GM12878 (cell line): ENCODE results near the gene ZC4H2. TPM values are rescaled to one million over a fixed set of nuclear protein-coding genes. Genes with fewer than 3 reads are reported as not detected.

ENCODE experiments used
- ATAC-seq: fragments of 200-7000 bp; cut with Tn5 transposase; 3 replicates; pipeline ENCODE4 v1.9.1; 2020; ENCODE audit warnings: mild to moderate bottlenecking, moderate library complexity
- Bru-seq: library from RNA; stranded (reverse); fragments of 400-500 nt; gene quantifications from one replicate; lab custom pipeline; 2021; lab: Mats Ljungman, UMichigan
- BruChase-seq, 2 experiments: library from RNA; stranded (reverse); fragments of 400-500 nt; gene quantifications; one replicate each; lab custom pipeline; 2021; lab: Mats Ljungman, UMichigan
- BruUV-seq: library from RNA; stranded (reverse); fragments of 400-500 nt; replicated peaks from 2 replicates; lab custom pipeline; 2021; lab: Mats Ljungman, UMichigan
- CTCF ChIA-PET: fragments of 300-600 bp; sonication (Branson Sonifier 250); formaldehyde crosslinking; extraction: SDS; loops from one replicate; lab custom pipeline; 2021; ENCODE audit warnings: inconsistent platforms; lab: Yijun Ruan, JAX
- POLR2A ChIA-PET: fragments of 350-600 bp; formaldehyde crosslinking; extraction: SDS; loops from one replicate; lab custom pipeline; 2021; ENCODE audit warnings: inconsistent platforms; lab: Charles Lee
- RAD21 ChIA-PET: fragments of 300-600 bp; sonication (Branson Sonifier 250); formaldehyde crosslinking; loops from one replicate; lab custom pipeline; 2023; ENCODE audit warnings: antibody characterized with exemption; ENCODE audit not compliant: unreplicated experiment; lab: Charles Lee
- SMC1A ChIA-PET: fragments of 300-600 bp; sonication (Branson Sonifier 250); formaldehyde crosslinking; loops from one replicate; lab custom pipeline; 2023; ENCODE audit not compliant: unreplicated experiment, uncharacterized antibody; lab: Charles Lee
- DNase-seq: peaks from one replicate; pipeline ENCODE4 v3.0.0-alpha.2; 2011; ENCODE audit warnings: low read depth, low spot score
- FAIRE-seq: peaks from 3 replicates; lab custom pipeline; 2011; peaks lifted over from hg19 to GRCh38; lab: Jason Lieb, UNC
- H2AFZ ChIP-seq: 2 replicates; pipeline ENCODE4 v1.6.0; 2011; ENCODE audit warnings: low read depth, low read length, control low read depth; ENCODE audit not compliant: control insufficient read depth
- H3K27ac ChIP-seq: 2 replicates; pipeline ENCODE4 v1.5.1; 2011; ENCODE audit warnings: control low read depth; ENCODE audit not compliant: control insufficient read depth, insufficient read depth
- H3K27me3 ChIP-seq, 2 experiments: replicated peaks in 1 of 2; 2 replicates each; pipeline versions ENCODE4 v1.6.0 to v1.6.1; 2011; ENCODE audit warnings: low read length in 1 of 2; ENCODE audit not compliant: control insufficient read depth in 2 of 2, insufficient read depth in 2 of 2
- H3K36me3 ChIP-seq, 2 experiments: 2 replicates each; pipeline ENCODE4 v1.5.1; 2011; ENCODE audit warnings: low read length in 1 of 2; ENCODE audit not compliant: control insufficient read depth in 2 of 2, insufficient read depth in 2 of 2
- H3K4me1 ChIP-seq: 2 replicates; pipeline ENCODE4 v1.6.1; 2011; ENCODE audit warnings: mild to moderate bottlenecking, low read length, moderate library complexity, mixed read lengths; ENCODE audit not compliant: control insufficient read depth, insufficient read depth
- H3K4me2 ChIP-seq: 2 replicates; pipeline ENCODE4 v1.6.0; 2011; ENCODE audit warnings: control low read depth; ENCODE audit not compliant: control insufficient read depth, insufficient read depth
- H3K4me3 ChIP-seq: fragments of 200-600 bp; sonication (generic); 2 replicates; pipeline ENCODE4 v1.5.1; 2016
- H3K79me2 ChIP-seq: 2 replicates; pipeline ENCODE4 v1.6.0; 2011; ENCODE audit warnings: low read length; ENCODE audit not compliant: control insufficient read depth, insufficient read depth
- H3K9ac ChIP-seq: 2 replicates; pipeline ENCODE4 v1.8.0; 2011; ENCODE audit warnings: low read length, control low read depth, mixed read lengths; ENCODE audit not compliant: control insufficient read depth, insufficient read depth
- H3K9me3 ChIP-seq: replicated peaks from 3 replicates; pipeline ENCODE4 v1.5.1; 2011; ENCODE audit warnings: mild to moderate bottlenecking, low read length; ENCODE audit not compliant: control insufficient read depth, insufficient read depth
- H4K20me1 ChIP-seq: 2 replicates; pipeline ENCODE4 v1.6.0; 2011; ENCODE audit not compliant: control insufficient read depth, insufficient read depth
- CHD1 ChIP-seq: IDR thresholded peaks from 2 replicates; pipeline ENCODE4 v1.6.1; 2012; ENCODE audit warnings: low read depth, low read length, improper control_type of control experiment
- EP300 ChIP-seq, 2 experiments: fragments of 150-350 bp in 1 of 2; IDR thresholded peaks; 2 replicates each; pipeline ENCODE4 v1.6.1; 2011 to 2012; ENCODE audit warnings: low read depth in 2 of 2, low read length in 2 of 2, borderline replicate concordance in 1 of 2, improper control_type of control experiment in 1 of 2, inconsistent platforms in 1 of 2; ENCODE audit not compliant: control insufficient read depth in 1 of 2
- HCFC1 ChIP-seq: fragments of 150-350 bp; IDR thresholded peaks from 2 replicates; pipeline ENCODE4 v1.6.1; 2014; ENCODE audit warnings: low read length
- JUNB ChIP-seq: IDR thresholded peaks from 2 replicates; pipeline ENCODE4 v1.6.1; 2016; ENCODE audit warnings: antibody characterized with exemption, mild to moderate bottlenecking
- MXI1 ChIP-seq: fragments of 150-350 bp; IDR thresholded peaks from 2 replicates; pipeline ENCODE4 v1.6.1; 2011; ENCODE audit warnings: low read depth, mild to moderate bottlenecking, inconsistent platforms, low read length, improper control_type of control experiment
- NR2C1 ChIP-seq: fragments of 450-650 bp; IDR thresholded peaks from 2 replicates; pipeline ENCODE4 v1.6.1; 2017; ENCODE audit warnings: antibody characterized with exemption, mild to moderate bottlenecking, moderate library complexity
- RAD21 ChIP-seq: IDR thresholded peaks from 2 replicates; pipeline ENCODE4 v1.6.1; 2011; ENCODE audit warnings: mild to moderate bottlenecking, low read depth, low read length, moderate library complexity; ENCODE audit not compliant: insufficient read depth
- RB1 ChIP-seq: fragments of 450-650 bp; formaldehyde crosslinking; IDR thresholded peaks from 2 replicates; pipeline ENCODE4 v1.6.1; 2017; ENCODE audit warnings: mild to moderate bottlenecking, borderline replicate concordance
- RUNX3 ChIP-seq: IDR thresholded peaks from 2 replicates; pipeline ENCODE4 v1.6.1; 2012; ENCODE audit warnings: low read length, inconsistent platforms
- SMARCA5 ChIP-seq: fragments of 450-650 bp; IDR thresholded peaks from 2 replicates; pipeline ENCODE4 v1.6.1; 2017; ENCODE audit warnings: mild to moderate bottlenecking
- STAT3 ChIP-seq: IDR thresholded peaks from 2 replicates; pipeline ENCODE4 v1.6.1; 2011; ENCODE audit warnings: low read depth, low read length, improper control_type of control experiment
- YY1 ChIP-seq: IDR thresholded peaks from 2 replicates; pipeline ENCODE4 v1.6.1; 2011; ENCODE audit warnings: low read depth, mild to moderate bottlenecking, low read length
- ZZZ3 ChIP-seq: IDR thresholded peaks from 2 replicates; pipeline ENCODE4 v1.6.1; 2011; ENCODE audit warnings: low read depth; ENCODE audit not compliant: control insufficient read depth, insufficient read length
- WGBS: methylation state at CpG from one replicate; pipeline ENCODE4 v1.1.6; 2016; ENCODE audit warnings: low lambda C conversion rate; ENCODE audit not compliant: insufficient replicate concordance, insufficient coverage; ENCODE audit errors: missing lambda C conversion rate; 5-methylcytosine and 5-hydroxymethylcytosine counted together
- in situ Hi-C: fragments of 300-500 bp; cut with MboI; formaldehyde crosslinking; loops from 9 replicates; pipeline ENCODE4 v1.14.3; 2018; ENCODE audit warnings: mixed read lengths
- intact Hi-C: fragments of 100-400 bp; cut with micrococcal nuclease; formaldehyde crosslinking; loops from one replicate; pipeline ENCODE4 v1.14.2; 2022; ENCODE audit not compliant: unreplicated experiment
- long read RNA-seq, 2 experiments: library from polyadenylated mRNA; unstranded; transcript quantifications; one replicate each; pipeline ENCODE4 v2.0.0, GENCODE V29; 2019 to 2020
- polyA minus RNA-seq, 3 experiments: library from RNA; depleted of rRNA, polyadenylated mRNA; stranded (reverse); fragments of >200 nt; gene quantifications; 2 replicates each; pipeline ENCODE4 v1.2.3, GENCODE V29; 2011
- polyA plus RNA-seq, 11 experiments: library from polyadenylated mRNA; depleted of rRNA in 4 of 11; unstranded in 6 of 11; stranded (reverse) in 5 of 11; fragments of >200 nt; fragmentation: Nextera tagmentation in 4 of 11; fragmentation: Illumina TruSeq in 1 of 11; extraction: Ambion mirVana in 4 of 11; extraction: Trizol in 1 of 11; gene quantifications; 1 replicate in 1 of 11; 2 replicates in 10 of 11; pipeline versions ENCODE4 v1.2.1 to v1.2.3, GENCODE V29; 2011 to 2016; ENCODE audit warnings: inconsistent platforms in 2 of 11, missing spikeins in 2 of 11, low read depth in 1 of 11
- total RNA-seq, 4 experiments: library from RNA; depleted of rRNA in 3 of 4; stranded (reverse); fragments of >200 nt in 3 of 4; fragmentation: Illumina TruSeq in 1 of 4; extraction: Trizol in 1 of 4; gene quantifications; 2 replicates each; pipeline versions ENCODE4 v1.2.1 to v1.2.3, GENCODE V29; 2013 to 2021
- TF ChIP-seq, protein P1 (sequence below): IDR thresholded peaks from 2 replicates; pipeline ENCODE4 v1.6.1; 2011; ENCODE audit warnings: mild to moderate bottlenecking, low read depth, low read length, moderate library complexity; ENCODE audit not compliant: insufficient replicate concordance
- TF ChIP-seq, protein P2 (sequence below): IDR thresholded peaks from 2 replicates; pipeline ENCODE4 v1.6.1; 2012; ENCODE audit warnings: mild to moderate bottlenecking, low read depth, low read length

ZC4H2 gene, protein sequence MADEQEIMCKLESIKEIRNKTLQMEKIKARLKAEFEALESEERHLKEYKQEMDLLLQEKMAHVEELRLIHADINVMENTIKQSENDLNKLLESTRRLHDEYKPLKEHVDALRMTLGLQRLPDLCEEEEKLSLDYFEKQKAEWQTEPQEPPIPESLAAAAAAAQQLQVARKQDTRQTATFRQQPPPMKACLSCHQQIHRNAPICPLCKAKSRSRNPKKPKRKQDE
- total RNA-seq (2013; cell fraction: nucleolus; rRNA removed): 0.27 and 0.32 TPM in 2 replicates
- 0.71 and 0.85 TPM in 2 replicates for total RNA-seq (2014; rRNA removed)
- 0.72 and 0.83 TPM in 2 replicates for total RNA-seq (2014; rRNA removed; fragmentation: Illumina TruSeq; extraction: Trizol)
- total RNA-seq (2021): 0.64 and 1.3 TPM in 2 replicates
- polyA plus RNA-seq (2011; ENCODE audit: low read depth): 4.7 TPM
- polyA plus RNA-seq (2011; rRNA removed): 0.65 and 1.8 TPM in 2 replicates
- 0.64 and 0.67 TPM in 2 replicates for polyA plus RNA-seq (2011; cell fraction: cytosol; rRNA removed)
- 1.2 and 1.7 TPM in 2 replicates for polyA plus RNA-seq (2011; cell fraction: nucleus; rRNA removed)
- 5.7 TPM in 2 replicates for polyA plus RNA-seq (2012)
- 1.1 and 2.6 TPM in 2 replicates for polyA plus RNA-seq (2014; fragmentation: Illumina TruSeq; extraction: Trizol)
- under 1 TPM; 0.27 to 0.38 TPM for polyA plus RNA-seq (2014; fragmentation: Nextera tagmentation; extraction: Ambion mirVana)
- polyA plus RNA-seq (2014; rRNA removed): 1.1 and 1.8 TPM in 2 replicates
- under 1 TPM; 0.46 to 0.68 TPM for polyA plus RNA-seq (2016; fragmentation: Nextera tagmentation; extraction: Ambion mirVana)
- polyA minus RNA-seq (2011; rRNA and poly(A)+ RNA removed): 0.88 and 0.95 TPM in 2 replicates
- polyA minus RNA-seq (2011; cell fraction: cytosol; rRNA and poly(A)+ RNA removed): not detected in 2 replicates
- 0.19 and 0.60 TPM in 2 replicates for polyA minus RNA-seq (2011; cell fraction: nucleus; rRNA and poly(A)+ RNA removed)
- percentile 15 among the genes with signal in this experiment for Bru-seq, nascent RNA
- percentile 17 among the genes with signal in this experiment for BruChase-seq, experiment 1, labeled RNA remaining after a 6-hour chase
- percentile 16 among the genes with signal in this experiment for BruChase-seq, experiment 2, labeled RNA remaining after a 2-hour chase
- long read RNA-seq, experiment 1: 0 reads
- long read RNA-seq, experiment 2, partial matches to known transcripts: 0 of 4 reads
- long read RNA-seq, experiment 2, other reads (novel, unspliced or antisense): 2 of 4 reads

DNA sequence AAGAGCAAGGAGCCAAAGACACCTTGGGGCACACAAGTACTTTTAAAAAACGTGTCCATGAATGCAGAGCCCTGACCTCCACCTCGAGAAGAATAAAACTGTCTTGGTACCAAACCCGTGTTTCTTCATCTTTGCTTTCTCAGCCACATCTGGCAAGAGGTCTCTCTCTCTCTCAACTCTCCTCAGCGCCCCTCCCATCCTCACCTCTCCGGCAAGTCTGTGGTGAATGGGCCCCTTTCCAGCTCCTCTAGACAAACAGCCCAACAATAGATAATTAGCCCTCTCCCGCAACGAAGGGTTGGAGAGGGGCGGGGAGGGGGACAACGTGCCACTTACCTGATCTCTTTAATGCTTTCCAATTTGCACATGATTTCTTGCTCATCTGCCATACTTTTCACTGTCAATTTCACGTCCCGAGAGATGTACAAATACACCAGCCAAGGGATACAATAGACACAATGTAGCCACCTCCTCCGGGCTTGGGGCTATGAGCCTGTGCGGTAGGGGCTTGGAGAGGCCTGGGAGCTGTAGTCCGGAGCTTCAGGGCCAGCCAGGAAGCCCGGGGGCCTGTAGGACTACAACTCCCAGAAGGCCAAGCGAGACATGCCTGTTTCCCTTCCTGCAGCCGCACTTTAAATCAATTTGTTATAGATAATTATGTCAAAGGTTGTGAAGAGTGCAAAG, at the start of gene ZC4H2:
ZC4H2 (minus strand) TSS at position 462 of the 684 bp plus-strand sequence; CDS start at position 389, 73 bp downstream.
- Histone ChIP-seq H3K79me2 (no peaks in the 10 kb centered on the region), H3K27me3 (no peaks in the 10 kb centered on the region), H3K36me3 (no peaks in the 10 kb centered on the region), H3K4me1 (no peaks in the 10 kb centered on the region), H3K9me3 (no peaks in the 10 kb centered on the region), H3K27ac (no peak within 1 kb of the TSS), H2AFZ (peak within 1 kb of the TSS; percentile 79), H4K20me1 (no peaks in the 10 kb centered on the region), H3K9ac (peak within 1 kb of the TSS; percentile 40; the same call in 1 of the 2 replicates), H3K4me2 (peak within 1 kb of the TSS; percentile 48; the same call in 1 of the 2 replicates), H3K4me3 (peak within 1 kb of the TSS; percentile 65)
- ChIA-PET POLR2A (no interaction called here), RAD21 (no interaction called here), SMC1A (no interaction called here), CTCF (interaction anchor here (0.5 kb wide), 1 partner anchor 552 kb away, joined by 3 read pairs; no protein-coding TSS in a partner anchor)
- intact Hi-C loops (no loop called here), in situ Hi-C loops (no loop called here)
- DNase-seq (peak; percentile 7), ATAC-seq (peak; percentile 69), FAIRE-seq (peak; percentile 27)
- BruUV-seq: no TSS peak
- 17% methylated on average over 17 of the region's 17 CpGs for WGBS
- TF ChIP-seq STAT3 (no peak), MXI1 (no peak), ZZZ3 (no peak), CHD1 (no peak), YY1 (0 out of 2 replicates have a peak, but pooled peaks have one; percentile 10), EP300 (IDR thresholded peaks at IDR 0.05; ENCODE audit: borderline replicate concordance in 1 of 2, control insufficient read depth in 1 of 2, low read depth in 2 of 2, low read length in 2 of 2) (no peak), JUNB (no peak), RB1 (no peak), SMARCA5 (no peak), RUNX3 (no peak; the same call in 1 of the 2 replicates), RAD21 (no peak), NR2C1 (0 out of 2 replicates have a peak, but pooled peaks have one; percentile 13), HCFC1 (peak; percentile 71)
- TF ChIP-seq, protein P1, sequence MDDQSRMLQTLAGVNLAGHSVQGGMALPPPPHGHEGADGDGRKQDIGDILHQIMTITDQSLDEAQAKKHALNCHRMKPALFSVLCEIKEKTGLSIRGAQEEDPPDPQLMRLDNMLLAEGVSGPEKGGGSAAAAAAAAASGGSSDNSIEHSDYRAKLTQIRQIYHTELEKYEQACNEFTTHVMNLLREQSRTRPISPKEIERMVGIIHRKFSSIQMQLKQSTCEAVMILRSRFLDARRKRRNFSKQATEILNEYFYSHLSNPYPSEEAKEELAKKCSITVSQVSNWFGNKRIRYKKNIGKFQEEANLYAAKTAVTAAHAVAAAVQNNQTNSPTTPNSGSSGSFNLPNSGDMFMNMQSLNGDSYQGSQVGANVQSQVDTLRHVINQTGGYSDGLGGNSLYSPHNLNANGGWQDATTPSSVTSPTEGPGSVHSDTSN: no peak
- TF ChIP-seq, protein P2, sequence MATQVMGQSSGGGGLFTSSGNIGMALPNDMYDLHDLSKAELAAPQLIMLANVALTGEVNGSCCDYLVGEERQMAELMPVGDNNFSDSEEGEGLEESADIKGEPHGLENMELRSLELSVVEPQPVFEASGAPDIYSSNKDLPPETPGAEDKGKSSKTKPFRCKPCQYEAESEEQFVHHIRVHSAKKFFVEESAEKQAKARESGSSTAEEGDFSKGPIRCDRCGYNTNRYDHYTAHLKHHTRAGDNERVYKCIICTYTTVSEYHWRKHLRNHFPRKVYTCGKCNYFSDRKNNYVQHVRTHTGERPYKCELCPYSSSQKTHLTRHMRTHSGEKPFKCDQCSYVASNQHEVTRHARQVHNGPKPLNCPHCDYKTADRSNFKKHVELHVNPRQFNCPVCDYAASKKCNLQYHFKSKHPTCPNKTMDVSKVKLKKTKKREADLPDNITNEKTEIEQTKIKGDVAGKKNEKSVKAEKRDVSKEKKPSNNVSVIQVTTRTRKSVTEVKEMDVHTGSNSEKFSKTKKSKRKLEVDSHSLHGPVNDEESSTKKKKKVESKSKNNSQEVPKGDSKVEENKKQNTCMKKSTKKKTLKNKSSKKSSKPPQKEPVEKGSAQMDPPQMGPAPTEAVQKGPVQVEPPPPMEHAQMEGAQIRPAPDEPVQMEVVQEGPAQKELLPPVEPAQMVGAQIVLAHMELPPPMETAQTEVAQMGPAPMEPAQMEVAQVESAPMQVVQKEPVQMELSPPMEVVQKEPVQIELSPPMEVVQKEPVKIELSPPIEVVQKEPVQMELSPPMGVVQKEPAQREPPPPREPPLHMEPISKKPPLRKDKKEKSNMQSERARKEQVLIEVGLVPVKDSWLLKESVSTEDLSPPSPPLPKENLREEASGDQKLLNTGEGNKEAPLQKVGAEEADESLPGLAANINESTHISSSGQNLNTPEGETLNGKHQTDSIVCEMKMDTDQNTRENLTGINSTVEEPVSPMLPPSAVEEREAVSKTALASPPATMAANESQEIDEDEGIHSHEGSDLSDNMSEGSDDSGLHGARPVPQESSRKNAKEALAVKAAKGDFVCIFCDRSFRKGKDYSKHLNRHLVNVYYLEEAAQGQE: no peak
